GM12891 (cell line): ENCODE results near the gene LMNA.
"Not testable (repeated sequence)": the region's sequence is repeated elsewhere in the genome, so short reads cannot be mapped to it uniquely, and the experiment has no call there.

Source experiments
- POLR2A ChIP-seq: IDR thresholded peaks from 2 replicates; pipeline ENCODE4 v1.6.1; 2011; ENCODE audit warnings: low read depth, low read length, control low read depth
- POLR2AphosphoS5 ChIP-seq: IDR thresholded peaks from 2 replicates; pipeline ENCODE4 v1.6.1; 2011; ENCODE audit warnings: low read depth, low read length, control low read depth
- SPI1 ChIP-seq: IDR thresholded peaks from 2 replicates; pipeline ENCODE4 v1.6.1; 2011; ENCODE audit warnings: low read depth, low read length, control low read depth
- TAF1 ChIP-seq: IDR thresholded peaks from 2 replicates; pipeline ENCODE4 v1.6.1; 2011; ENCODE audit warnings: low read depth, low read length, control low read depth

GRCh38 chr1:156116731-156117130 is 2.2 kb downstream of the LMNA start:
- TF ChIP-seq POLR2A, POLR2AphosphoS5, TAF1, SPI1: not testable (repeated sequence)
